Stimulated activated naive CD4-positive, alpha-beta T cell (primary cell): ENCODE measurements around the gene SRR.

Source experiments
- DNase-seq, 6 experiments: peaks; one replicate each; lab custom pipeline; 2025; lab: John Stamatoyannopoulos, UW

Gene SRR

DNA sequence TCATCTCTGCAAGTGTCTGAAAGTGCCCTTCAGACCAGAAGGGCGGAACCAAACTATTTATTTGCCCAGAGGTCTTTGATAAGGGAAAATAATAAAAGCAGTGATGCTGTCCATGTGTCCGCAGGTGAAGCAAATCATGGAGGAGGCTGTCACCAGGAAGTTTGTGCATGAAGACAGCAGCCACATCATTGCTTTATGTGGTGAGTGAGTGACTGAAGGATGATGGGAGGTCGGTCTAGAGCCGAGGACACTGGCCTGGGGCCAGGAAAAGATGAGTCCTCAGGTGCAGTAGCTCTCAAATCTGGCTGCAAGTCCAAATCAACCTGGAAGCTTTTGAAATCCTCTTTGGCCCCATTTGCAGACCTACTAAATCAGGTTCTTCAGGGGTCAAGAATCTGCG, 39.7 kb downstream of the SRR start:
- DNase-seq: no peak

DNA sequence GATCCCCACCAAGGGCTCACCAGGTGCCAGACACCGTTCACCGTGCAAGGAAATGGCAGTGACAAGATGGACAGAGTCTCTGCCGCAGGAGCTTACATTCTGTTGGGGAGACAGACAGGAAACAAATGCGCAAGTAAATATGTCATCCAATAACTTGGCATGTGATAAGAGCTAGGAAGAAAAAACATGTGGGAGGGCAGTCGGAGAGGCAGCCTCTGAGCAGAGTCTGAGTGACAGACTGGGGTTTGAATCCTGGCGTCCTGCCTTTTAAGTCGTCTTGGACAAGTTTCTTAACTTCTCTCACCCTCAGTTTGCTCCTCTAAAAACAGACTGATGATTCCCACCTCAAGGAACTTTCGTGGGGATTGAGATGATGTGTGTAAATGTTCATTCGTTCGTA, 40.8 kb downstream of the SRR start:
- no peak for DNase-seq

DNA sequence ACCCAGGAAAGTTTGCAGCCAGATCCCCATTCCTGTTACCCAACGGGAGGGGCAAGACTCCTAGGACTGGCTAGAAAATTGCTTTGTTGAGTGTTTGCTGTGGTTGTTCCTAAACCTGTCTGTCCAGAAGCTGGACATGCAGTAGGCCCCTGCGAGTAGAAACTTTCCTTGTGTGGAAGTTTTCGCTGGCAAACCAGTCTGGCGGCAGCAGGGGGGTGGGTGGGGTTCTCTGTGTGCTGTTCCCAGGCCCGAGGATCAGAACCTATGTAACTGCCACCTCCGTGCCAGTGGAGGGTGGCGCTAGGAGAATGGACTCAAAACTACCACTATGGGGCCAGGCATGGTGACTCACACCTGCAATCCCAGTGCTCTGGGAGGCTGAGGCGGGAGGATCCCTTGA, 42.7 kb downstream of the SRR start:
- no peak for DNase-seq

DNA sequence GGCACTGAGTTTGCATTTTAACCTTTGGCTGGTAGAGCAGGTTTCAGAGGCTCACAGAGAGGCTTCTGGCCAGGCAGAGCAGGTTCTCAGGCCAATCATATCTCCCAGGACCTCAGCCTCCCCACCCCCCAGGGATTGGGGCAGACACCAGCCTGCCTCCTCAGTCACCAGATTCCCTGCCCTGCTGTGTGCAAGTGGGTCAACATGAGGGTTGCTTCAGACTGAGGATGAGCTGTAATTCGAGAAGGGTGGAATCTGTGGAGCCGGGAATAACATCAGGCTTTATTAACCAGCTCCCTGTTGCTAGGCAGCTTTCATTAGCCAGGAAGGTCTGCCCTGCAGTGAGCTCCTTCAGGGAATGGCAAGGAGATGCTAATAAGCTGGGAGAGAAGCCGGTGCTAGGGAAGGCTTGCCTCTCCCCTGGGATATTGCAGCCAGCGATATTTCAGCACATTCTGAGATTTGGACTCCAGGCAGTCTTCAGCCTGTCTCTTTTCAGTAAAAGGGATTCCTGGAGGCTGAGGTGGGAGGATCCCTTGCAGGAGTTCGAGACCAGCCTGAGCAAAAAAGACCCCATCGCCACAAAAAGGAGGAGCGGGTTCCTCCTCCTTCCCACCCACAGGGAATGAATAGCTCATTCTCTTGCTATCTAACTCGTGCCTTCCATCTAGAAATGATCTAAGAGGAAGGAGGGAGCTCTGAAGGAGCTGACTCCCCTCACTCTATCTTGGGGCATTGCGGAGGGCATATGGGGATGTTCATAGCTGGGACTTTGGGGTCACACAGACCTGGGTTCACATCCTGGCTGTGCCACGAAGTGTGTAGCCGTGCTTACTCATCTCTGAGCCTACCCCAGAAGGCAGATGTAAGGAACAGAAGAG, 44.3 kb downstream of the SRR start:
- DNase-seq: no peak

DNA sequence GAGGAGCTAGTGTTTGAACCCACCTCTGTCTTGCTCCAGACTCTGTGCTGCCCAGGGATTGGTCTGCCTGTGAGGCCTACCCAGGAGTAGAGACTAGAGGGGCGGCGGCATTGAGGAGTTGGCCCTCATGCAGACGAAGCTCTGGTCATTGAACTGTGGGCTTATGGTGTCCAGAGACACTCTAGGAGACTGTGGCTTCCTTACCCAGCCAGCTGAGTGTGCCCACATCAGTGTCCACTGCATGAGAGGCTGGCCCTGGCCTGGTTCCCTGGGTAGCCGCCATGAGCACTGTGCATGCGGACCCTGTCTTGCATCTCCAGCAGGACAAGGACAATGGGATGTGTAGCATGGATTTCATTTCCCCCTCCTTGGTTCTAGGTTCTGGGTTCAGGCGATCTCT, 47.5 kb downstream of the SRR start:
- no peak for DNase-seq

DNA sequence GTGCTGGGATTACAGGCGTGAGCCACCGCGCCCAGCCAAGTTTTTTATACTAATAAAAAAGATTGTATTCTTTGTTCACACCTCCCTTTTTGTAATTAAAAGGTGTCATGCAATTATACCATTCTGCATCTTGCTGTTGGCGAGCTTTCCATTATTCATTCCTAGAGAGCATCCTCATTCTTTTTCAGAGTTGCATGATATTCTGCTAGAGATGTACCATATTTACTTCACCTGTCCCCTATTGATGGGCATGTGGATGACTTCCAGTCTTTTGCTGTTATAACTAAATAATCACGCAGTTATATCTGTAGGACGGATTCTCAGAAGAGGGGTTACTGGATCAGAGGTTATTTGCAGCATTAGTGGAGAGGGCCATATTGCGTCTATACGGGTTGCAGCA, 50.6 kb downstream of the SRR start:
- no peak for DNase-seq

DNA sequence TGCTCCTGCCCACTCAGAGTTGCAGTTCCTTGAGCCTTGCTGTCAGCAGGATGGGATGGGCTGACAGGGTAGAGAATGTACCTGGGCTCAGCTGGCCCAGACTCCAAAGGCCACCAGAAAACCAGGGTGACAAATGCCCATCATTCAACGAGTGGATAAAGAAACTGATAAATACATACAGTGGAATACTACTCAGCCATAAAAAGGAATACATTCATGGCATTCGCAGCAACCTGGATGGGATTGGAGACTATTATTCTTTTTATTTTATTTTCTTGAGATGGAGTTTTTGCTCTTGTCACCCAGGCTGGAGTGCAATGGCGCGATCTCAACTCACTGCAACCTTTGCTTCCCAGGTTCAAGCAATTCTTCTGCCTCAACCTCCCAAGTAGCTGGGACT, 53.5 kb downstream of the SRR start:
- DNase-seq: no peak

DNA sequence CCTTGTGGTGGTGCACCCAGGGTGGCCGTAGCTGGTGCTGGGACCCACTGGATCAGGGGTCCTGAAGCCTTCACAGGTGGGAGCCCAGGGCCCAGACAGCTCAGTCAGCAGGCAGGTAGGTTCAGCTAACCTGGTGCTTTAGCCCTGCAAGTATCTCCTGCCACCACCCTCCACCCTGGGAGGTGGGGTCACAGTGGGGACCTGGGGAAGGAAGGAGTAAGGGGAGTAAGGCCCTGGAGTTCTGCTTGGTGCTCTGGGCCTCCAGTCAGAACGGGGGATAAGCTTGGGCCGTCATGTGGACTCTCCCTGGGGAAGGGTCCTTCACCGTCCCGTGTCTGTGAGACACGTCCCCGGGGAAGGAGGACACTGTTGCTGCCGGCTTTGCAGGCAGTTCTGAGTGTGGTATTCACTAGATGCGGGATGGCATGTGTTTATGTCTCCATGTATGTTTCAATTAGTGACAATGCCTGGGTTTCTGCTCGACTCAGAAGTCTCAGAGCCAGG, 54.2 kb downstream of the SRR start:
- no peak for DNase-seq

DNA sequence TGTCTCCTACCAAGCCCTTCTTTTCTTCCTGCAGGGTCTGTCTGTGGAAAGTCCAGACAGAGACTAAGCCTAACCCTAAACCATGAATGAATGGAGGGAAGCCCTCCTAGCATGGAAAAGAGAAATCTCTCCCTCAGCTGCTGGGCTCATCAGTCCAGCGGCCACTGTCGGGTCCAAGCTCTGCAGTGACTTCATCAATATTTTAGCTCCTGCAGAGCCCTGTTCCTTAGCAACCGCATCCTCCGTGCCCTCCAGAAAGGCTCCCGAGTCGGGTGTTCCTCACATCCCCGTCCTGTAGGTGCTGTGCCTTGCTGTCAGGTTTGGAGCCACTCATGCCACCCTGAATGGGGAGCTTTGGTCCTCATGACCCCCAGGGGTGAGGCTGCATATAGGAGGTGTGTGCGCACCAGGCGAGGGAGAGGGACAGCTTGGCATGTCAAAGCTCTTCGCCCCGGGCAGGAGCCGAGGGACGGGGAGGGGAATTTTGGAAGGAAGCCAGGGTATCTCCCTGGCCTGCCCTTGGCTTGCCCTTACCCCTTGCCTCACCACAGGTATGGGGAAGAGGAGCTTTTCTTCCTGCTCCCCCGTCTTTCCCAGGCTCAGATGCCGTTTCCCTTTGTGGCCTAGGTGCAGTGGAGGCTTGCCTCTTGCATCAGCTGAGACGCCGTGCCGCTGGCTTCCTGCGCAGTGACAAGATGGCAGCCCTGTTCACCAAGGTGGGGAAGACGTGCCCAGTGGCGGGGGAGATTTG, 57.4 kb downstream of the SRR start:
- DNase-seq: no peak

DNA sequence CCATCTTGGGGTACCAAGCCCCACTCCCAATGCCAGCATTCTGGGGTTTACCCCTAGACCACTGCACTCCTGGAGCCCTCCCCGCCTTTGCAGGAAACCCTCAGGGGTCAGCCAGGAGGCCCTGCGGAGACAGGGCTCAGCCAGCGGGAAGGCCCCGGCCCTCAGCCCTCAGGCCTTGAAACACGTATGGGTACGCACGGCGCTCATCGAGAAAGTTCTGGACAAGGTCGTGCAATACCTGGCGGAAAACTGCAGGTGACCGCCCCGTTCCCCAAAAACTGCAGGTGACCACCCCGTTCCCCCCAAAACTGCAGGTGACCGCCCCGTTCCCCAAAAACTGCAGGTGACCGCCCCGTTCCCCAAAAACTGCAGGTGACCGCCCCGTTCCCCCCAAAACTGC, 58.3 kb downstream of the SRR start:
- no peak for DNase-seq

DNA sequence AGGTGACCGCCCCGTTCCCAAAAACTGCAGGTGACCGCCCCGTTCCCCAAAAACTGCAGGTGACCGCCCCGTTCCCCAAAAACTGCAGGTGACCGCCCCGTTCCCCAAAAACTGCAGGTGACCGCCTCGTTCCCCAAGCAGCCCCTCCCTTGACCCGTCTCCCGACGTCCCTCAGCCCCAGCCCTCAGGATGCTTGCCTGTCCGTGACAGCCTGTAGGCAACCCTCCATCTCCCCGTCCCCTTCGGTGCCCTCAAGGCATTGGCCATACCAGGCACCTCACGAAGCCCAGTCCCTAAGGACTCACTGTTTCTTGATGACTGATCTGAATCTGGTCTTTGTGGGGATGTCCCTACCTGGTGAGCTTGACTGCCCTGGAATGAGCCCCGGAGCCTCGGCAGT, 58.7 kb downstream of the SRR start:
- no peak for DNase-seq

DNA sequence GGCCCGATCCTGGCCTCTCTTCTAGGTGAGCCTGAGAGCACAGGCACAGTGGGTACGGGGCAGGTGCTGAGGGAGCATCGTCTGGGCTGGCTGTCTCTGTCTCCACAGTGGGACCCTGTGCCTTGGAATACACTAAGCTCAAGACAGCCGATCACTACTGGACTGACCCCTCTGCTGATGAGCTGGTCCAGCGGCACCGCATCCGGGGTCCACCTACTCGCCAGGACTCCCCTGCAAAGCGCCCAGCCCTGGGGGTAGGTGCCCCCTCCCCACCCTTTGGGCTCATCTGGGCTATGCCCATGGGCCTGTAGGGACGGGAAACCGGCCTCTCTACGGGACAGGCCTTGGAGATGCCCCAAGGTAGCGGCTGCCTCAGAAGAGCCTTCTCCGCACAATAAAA, 59.1 kb downstream of the SRR start:
- DNase-seq: no peak

DNA sequence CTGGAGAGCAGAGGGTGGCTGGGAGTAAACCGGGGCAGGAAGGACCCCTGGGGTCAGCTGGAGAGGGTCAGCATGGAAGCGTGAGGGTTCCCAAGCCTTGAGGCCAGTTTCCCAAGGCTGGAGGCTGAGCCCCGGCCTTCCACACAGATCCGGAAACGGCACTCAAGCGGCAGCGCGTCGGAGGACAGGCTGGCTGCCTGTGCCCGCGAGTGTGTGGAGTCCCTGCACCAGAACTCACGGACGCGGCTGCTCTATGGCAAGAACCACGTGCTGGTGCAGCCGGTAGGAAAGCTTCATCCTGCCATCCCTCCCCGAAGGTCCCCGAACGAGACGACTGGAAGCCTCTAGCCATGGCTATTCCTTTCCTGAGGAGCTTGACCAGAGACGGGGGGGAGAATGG, 59.6 kb downstream of the SRR start:
- no peak for DNase-seq

DNA sequence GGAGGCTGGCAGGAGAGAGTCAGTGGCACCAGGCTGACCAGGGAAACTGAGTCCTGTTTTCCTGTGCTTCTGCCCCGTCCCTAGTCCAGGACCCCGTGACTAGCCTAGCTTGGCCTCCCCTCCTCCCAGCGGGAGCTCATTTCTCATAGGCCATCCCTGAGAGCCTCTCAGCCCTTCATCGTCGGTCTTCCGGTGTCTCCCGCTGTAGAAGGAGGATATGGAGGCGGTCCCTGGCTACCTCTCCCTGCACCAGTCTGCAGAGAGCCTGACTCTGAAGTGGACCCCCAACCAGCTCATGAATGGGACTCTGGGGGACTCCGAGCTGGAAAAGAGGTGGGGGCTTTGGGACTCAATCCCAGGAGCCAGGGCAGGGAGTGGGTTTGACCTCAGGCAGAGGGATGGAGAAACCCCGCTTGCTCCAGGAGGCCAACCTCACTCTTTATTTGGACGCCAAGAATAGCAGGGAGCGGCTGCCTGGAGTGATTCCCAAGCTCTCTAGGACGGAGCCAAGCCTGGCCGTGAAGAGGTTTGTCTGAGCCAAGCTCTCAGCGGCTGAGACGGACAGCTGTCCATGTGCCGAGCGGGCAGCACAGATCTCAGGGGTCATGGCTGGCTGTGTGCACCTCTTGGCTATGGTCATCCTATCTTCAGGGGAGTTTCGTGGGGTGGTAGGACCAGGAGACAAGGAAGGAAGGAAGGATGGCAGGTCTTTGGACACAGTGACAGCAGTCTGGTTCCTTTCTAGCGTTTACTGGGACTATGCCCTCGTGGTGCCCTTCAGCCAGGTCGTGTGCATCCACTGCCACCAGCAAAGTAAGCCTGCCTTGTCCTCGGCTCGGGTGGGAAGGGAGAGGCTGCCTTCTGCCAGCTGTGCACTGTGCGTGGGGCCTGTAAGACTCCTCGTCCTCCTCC, 60.4 kb downstream of the SRR start:
- no peak for DNase-seq

DNA sequence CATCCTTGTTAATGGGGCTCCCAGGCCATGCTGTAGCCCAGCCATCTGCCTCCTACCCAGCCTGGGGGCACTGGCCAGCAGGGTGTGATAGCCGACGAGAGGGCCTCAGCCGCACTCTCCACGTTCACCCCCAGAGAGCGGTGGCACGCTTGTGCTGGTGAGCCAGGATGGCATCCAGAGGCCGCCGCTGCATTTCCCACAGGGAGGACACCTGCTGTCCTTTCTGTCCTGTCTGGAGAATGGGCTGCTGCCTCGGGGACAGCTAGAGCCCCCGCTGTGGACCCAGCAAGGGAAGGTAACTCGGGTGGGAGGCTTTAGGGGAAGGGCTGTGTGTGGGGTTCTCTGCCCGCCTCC, 61.0 kb downstream of the SRR start:
- DNase-seq: no peak

DNA sequence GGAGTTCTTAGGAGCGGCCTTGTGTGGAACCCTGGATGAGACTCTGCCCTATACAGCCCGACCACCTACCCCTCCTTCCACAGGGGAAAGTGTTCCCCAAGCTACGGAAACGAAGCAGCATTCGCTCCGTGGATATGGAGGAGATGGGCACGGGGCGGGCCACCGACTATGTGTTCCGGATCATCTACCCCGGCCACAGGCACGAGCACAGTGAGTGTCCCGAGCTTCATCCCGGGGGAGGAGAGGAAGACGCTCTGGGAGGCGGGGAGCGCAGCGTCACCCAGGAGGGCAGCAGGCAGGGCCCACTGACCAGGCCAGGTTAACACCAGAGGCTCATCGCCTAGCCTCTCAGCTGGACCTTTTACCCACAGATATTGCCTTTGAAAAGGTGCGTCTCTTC, 61.4 kb downstream of the SRR start:
- DNase-seq: no peak

DNA sequence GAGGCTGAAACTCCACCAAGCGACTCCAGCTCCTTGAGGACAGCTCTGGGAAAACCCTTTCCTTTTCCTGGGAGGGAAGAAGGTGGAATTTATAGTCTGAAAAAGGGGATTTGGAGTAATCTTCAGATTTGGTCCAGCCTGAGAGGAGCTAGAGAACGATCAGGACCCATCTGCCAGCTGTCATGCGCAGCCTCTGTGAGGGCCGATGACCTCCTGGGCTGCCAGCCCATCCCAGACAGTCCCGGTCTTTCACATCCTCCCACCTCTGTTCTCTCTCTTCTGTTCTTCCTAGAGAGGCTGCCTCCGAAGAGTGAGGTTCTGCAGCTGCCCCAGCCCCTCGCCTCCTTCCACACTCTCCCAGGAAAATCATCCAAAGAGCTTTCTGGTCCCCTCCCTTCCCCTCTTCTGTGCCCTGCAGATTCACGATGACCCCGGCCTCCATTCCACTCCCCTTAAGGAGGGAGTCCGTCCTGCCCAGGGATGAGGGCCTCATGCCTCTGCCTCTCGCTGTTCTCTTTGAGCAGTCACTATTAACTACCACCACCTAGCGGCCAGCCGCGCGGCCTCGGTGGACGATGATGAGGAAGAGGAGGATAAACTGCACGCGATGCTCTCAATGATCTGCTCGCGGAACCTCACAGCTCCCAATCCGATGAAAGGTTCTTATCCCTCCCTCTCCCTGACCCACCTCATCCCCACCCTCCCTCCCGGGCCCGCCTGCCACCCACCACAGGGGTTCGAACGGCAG, 63.2 kb downstream of the SRR start:
- no peak for DNase-seq

DNA sequence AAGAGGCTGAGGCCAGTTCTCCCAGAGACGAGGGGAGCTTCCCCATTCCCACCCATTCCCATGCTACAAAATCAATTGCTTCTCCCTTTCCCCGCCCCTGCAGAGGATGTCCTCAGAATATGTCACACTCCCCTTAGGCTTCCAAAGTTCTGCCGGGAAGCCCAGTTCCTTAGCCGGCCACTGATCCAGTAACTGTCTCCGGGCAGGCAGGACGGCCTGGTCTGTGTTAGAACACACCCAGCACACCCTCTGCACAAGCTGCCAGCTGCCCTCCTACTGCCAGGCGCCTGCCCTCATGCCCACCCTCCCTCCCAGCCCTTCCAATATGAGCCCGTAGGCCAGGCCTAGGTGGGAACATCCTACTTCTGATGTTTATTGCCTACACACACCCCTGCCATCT, 64.6 kb downstream of the SRR start:
- DNase-seq: no peak

DNA sequence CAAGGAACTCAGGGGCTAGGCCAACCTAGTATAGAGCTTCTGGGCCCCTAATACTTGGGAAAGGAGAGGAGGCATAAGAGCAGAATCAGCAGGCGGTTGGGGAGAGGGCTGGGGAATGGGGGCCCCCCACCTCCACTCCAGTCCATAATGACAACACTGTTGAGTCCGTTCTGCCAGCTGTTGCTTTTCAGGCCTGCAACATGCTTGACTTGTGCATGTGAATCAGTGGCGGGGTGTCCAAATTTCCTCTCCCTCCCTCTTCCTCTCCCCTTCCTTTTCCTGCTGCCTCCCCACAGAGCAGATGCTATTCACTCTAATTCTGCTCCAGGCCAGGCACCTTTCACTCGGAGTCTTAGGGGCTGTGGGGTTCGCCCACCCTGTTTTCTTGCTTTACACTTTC, 65.3 kb downstream of the SRR start:
- no peak for DNase-seq

DNA sequence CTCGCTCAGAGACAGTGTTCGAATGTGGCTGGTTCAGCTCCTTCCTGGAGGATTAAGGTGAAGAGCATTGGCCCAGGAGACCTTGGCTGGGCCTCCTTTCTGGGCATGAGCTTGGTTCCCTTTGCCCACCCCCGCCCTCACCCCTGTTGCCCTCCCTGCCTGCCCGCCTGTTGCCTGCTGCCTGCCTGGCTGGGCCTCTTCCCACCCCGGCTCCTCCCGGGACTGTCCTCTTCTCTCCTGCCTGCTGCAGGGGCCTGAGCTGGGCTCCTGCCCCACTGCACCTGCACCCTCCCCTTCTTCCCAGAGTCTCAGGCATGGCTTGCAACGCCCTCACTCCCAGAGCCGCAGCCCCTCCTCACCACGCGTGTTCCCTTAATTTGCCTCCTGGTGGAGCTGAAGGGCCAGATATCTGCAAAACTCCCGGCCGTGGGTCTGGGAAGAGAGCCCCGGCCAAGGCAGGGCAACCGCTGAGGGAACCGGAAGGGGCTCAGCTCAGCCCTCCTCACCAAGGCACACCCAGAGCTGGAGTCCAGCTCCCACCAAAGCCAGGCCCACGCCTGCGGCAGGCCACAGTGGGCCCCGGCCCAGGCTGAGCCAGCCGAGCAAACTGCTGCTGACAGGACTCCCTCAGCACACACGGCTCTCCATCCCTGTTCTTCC, 65.9 kb downstream of the SRR start:
- DNase-seq: no peak

DNA sequence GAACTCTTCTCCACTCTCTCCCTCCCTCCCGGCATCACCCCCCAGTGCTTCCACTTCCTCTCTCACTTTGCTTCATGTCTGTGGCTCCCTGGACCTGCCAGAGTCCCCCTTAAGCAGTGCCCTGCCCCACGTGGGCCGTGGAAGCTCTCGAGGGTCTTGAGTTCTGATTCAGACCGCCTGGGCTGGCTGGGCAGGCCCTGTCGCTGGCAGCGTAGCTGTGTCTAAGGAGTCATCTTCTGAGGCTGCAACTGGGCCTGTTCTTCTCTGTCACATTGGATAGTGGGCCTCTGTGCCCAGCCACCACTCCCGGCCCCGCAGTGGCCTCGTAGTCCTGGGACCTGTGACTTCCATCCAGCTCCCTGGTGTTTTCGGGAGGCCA, 66.5 kb downstream of the SRR start:
- no peak for DNase-seq
